PC-3 (cell line): ENCODE measurements around the gene ZDHHC19.

Experiments used
- CTCF ChIP-seq: fragments of 300-600 bp; sonication (generic); conservative IDR thresholded peaks from 2 replicates; pipeline ENCODE4 v1.5.1; 2017; ENCODE audit warnings: antibody characterized with exemption, low read depth, mild to moderate bottlenecking, low read length
- EZH2 ChIP-seq: fragments of 300-600 bp; sonication (generic); IDR thresholded peaks from one replicate; pipeline ENCODE4 v1.6.1; 2017; ENCODE audit warnings: antibody characterized with exemption, mild to moderate bottlenecking, low read length; ENCODE audit not compliant: unreplicated experiment
- EZH2phosphoT487 ChIP-seq: fragments of 300-600 bp; sonication (generic); IDR thresholded peaks from 2 replicates; pipeline ENCODE4 v1.6.1; 2018; ENCODE audit warnings: mild to moderate bottlenecking, antibody characterized with exemption, low read length, borderline replicate concordance

GRCh38 chr3:196177567-196177966 lies 33.6 kb downstream of the ZDHHC19 start:
- no peak for TF ChIP-seq CTCF
- no peak for TF ChIP-seq EZH2
- no peak for TF ChIP-seq EZH2phosphoT487
